Left ventricle myocardium inferior (tissue), 1 donor: ENCODE measurements around the gene YIPF2. TPM values are rescaled to one million over a fixed set of nuclear protein-coding genes. Genes with fewer than 3 reads are reported as not detected.
A peak's percentile ranks its signal among the peaks of the same experiment; 100 is the strongest.

Experiments
- DNase-seq: peaks from one replicate; pipeline ENCODE4 v3.0.0-alpha.2; 2020
- H3K27ac ChIP-seq: fragments of 200-600 bp; replicated peaks from 2 replicates; pipeline ENCODE4 v1.8.0; 2021
- H3K27me3 ChIP-seq: fragments of 200-600 bp; 2 replicates; pipeline ENCODE4 v1.8.0; 2021; ENCODE audit warnings: low read depth
- H3K36me3 ChIP-seq: fragments of 200-600 bp; 2 replicates; pipeline ENCODE4 v1.8.0; 2021
- H3K4me1 ChIP-seq: fragments of 200-600 bp; 2 replicates; pipeline ENCODE4 v1.8.0; 2021
- H3K4me3 ChIP-seq: fragments of 200-600 bp; 2 replicates; pipeline ENCODE4 v1.8.0; 2021; ENCODE audit warnings: mild to moderate bottlenecking, moderate library complexity
- H3K9me3 ChIP-seq: fragments of 200-600 bp; replicated peaks from 2 replicates; pipeline ENCODE4 v1.8.0; 2021
- CTCF ChIP-seq: fragments of 200-600 bp; IDR thresholded peaks from 2 replicates; pipeline ENCODE4 v1.8.0; 2021; ENCODE audit warnings: antibody characterized with exemption, mild to moderate bottlenecking, borderline replicate concordance
- intact Hi-C: fragments of 100-400 bp; cut with micrococcal nuclease; formaldehyde crosslinking; loops from one replicate; pipeline ENCODE4 v1.11.0; 2022
- total RNA-seq: library from RNA; stranded (reverse); fragmentation: NEBNext Ultra II Directional; extraction: Animal tissue kit (Norgen Biotek cat#: 25700); gene quantifications from one replicate; pipeline ENCODE4 v1.2.1, GENCODE V29; 2021
- donor health status: DM: no; HTN: yes; CAD: no; lungs with severe emphysema.

YIPF2 gene
- total RNA-seq, 1 donor from 2014 or later: 13.1 TPM

GRCh38 chr19:10876459-10877240 is 51.8 kb downstream of the YIPF2 start:
- peak; percentile 31 for DNase-seq
- no peaks in the 10 kb centered on the region for H3K36me3 ChIP-seq
- no peaks in the 10 kb centered on the region for H3K9me3 ChIP-seq
- H3K4me3 ChIP-seq: no peak overlapping the region
- intact Hi-C loops: no loop called here
- peaks cover 93% of the 10 kb centered on the region for H3K4me1 ChIP-seq
- H3K27me3 ChIP-seq: no peaks in the 10 kb centered on the region
- TF ChIP-seq CTCF: no peak
- peak overlapping the region; percentile 78 for H3K27ac ChIP-seq

DNA sequence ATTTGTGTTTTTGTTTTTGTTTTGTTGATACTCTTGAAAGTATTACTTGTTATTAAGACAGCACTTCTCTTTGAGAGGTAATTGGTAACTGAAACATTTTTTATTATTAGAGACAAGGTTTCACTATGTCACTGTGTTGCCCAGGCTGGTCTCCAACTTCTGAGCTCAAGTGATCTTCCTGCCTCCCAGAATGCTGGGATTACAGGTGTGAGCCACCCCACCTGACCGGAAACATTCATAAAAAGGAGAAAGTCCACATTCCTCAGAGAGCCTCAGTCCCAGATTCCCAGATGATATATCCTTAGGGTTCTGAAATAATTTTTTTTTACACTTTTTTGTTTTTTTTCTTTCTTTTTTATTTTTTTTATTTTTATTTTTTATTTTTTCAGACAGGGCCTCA is 54.4 kb downstream of the YIPF2 start:
- Histone ChIP-seq H3K4me1 (peaks cover 75% of the 10 kb centered on the region), H3K27ac (no peak overlapping the region), H3K27me3 (no peaks in the 10 kb centered on the region), H3K9me3 (no peaks in the 10 kb centered on the region), H3K4me3 (no peak overlapping the region), H3K36me3 (no peaks in the 10 kb centered on the region)
- no peak for TF ChIP-seq CTCF
- no peak for DNase-seq
- intact Hi-C loops: no loop called here

- Histone ChIP-seq H3K27ac (peak overlapping the region; percentile 84), H3K9me3 (no peaks in the 10 kb centered on the region), H3K4me3 (peak overlapping the region; percentile 87), H3K27me3 (no peaks in the 10 kb centered on the region), H3K36me3 (no peaks in the 10 kb centered on the region), H3K4me1 (peaks cover 61% of the 10 kb centered on the region)
- no peak for DNase-seq
- TF ChIP-seq CTCF: no peak
- intact Hi-C loops: no loop called here
These were observed 55.8 kb downstream of the YIPF2 start for GRCh38 chr19:10872546-10873107.

Other genes starting within 250 kb of the YIPF2 start
- 30.5 TPM for gene QTRT1, start 227.2 kb downstream of the YIPF2 start, total RNA-seq
- gene DNM2, start 210.6 kb downstream of the YIPF2 start, total RNA-seq: 156 TPM
- 32.9 TPM for gene TMED1, start 92.4 kb downstream of the YIPF2 start, total RNA-seq
- gene C19orf38, start 80.2 kb downstream of the YIPF2 start, total RNA-seq: 0.47 TPM
- gene CARM1, start 57.1 kb downstream of the YIPF2 start, total RNA-seq: 27.2 TPM
- gene TIMM29, start 172 bp upstream of the YIPF2 start, total RNA-seq: 12.4 TPM
- 38.8 TPM for gene SMARCA4, start 32.4 kb upstream of the YIPF2 start, total RNA-seq
- gene LDLR, start 160.8 kb upstream of the YIPF2 start, total RNA-seq: 8.2 TPM
- 3.9 TPM for gene SPC24, start 227.1 kb upstream of the YIPF2 start, total RNA-seq